Liver (tissue), 9 donors: ENCODE data around the gene BTRC. TPM values are rescaled to one million over a fixed set of nuclear protein-coding genes. Genes with fewer than 3 reads are reported as not detected.

ENCODE experiments used
- DNase-seq: peaks from one replicate; pipeline ENCODE4 v3.0.0-alpha.2; 2017; ENCODE audit warnings: low spot score
- H3K27ac ChIP-seq, 2 donors: one replicate each; pipeline ENCODE4 v1.7.0; 2013; ENCODE audit warnings: inconsistent platforms in 2 of 2, low read length in 2 of 2, control low read depth in 1 of 2, low read depth in 1 of 2, mild to moderate bottlenecking in 1 of 2
- H3K27me3 ChIP-seq, 4 donors: one replicate each; pipeline versions ENCODE4 v1.6.1 to v1.7.0; 2013; ENCODE audit warnings: low read length in 3 of 4, inconsistent platforms in 1 of 4, mild to moderate bottlenecking in 1 of 4, moderate library complexity in 1 of 4; ENCODE audit not compliant: control insufficient read depth in 4 of 4, insufficient read depth in 4 of 4
- H3K36me3 ChIP-seq, 4 donors: one replicate each; pipeline versions ENCODE4 v1.6.1 to v1.7.0; 2013; ENCODE audit warnings: low read length in 3 of 4, mild to moderate bottlenecking in 3 of 4, low read depth in 1 of 4, moderate library complexity in 1 of 4; ENCODE audit not compliant: control insufficient read depth in 4 of 4, insufficient read depth in 3 of 4
- H3K4me1 ChIP-seq, 4 donors: one replicate each; pipeline versions ENCODE4 v1.6.1 to v1.7.0; 2013; ENCODE audit warnings: low read length in 3 of 4, mild to moderate bottlenecking in 3 of 4, moderate library complexity in 1 of 4; ENCODE audit not compliant: control insufficient read depth in 4 of 4, insufficient read depth in 4 of 4
- H3K4me3 ChIP-seq, 3 donors: one replicate each; pipeline versions ENCODE4 v1.6.1 to v1.7.0; 2013; ENCODE audit warnings: low read length in 3 of 3, control low read depth in 1 of 3, low read depth in 1 of 3, mild to moderate bottlenecking in 1 of 3
- H3K9ac ChIP-seq, 2 donors: one replicate each; pipeline ENCODE4 v1.7.0; 2013; ENCODE audit warnings: low read length in 2 of 2, mild to moderate bottlenecking in 2 of 2, moderate library complexity in 2 of 2, control low read depth in 1 of 2, low read depth in 1 of 2
- H3K9me3 ChIP-seq, 4 donors: one replicate each; pipeline versions ENCODE4 v1.6.1 to v1.7.0; 2013; ENCODE audit warnings: low read length in 3 of 4; ENCODE audit not compliant: control insufficient read depth in 4 of 4
- EGR1 ChIP-seq, 2 donors: IDR thresholded peaks; 2 replicates each; pipeline ENCODE4 v1.6.1; 2016 to 2018; ENCODE audit warnings: antibody characterized with exemption in 2 of 2, low read depth in 2 of 2
- FOXA1 ChIP-seq: IDR thresholded peaks from 2 replicates; pipeline ENCODE4 v1.6.1; 2016; ENCODE audit warnings: antibody characterized with exemption
- FOXA2 ChIP-seq: IDR thresholded peaks from 2 replicates; pipeline ENCODE4 v1.6.1; 2016; ENCODE audit warnings: antibody characterized with exemption
- GABPA ChIP-seq, 2 donors: IDR thresholded peaks in 1 of 2; conservative IDR thresholded peaks in 1 of 2; 2 replicates each; pipeline ENCODE4 v1.6.1; 2016; ENCODE audit warnings: antibody characterized with exemption in 2 of 2, mild to moderate bottlenecking in 1 of 2, moderate library complexity in 1 of 2
- HNF4A ChIP-seq, 2 donors: conservative IDR thresholded peaks; 2 replicates each; pipeline ENCODE4 v1.6.1; 2016; ENCODE audit warnings: antibody characterized with exemption in 2 of 2, mild to moderate bottlenecking in 2 of 2
- HNF4G ChIP-seq: IDR thresholded peaks from 2 replicates; pipeline ENCODE4 v1.6.1; 2016; ENCODE audit warnings: antibody characterized with exemption
- JUND ChIP-seq, 2 donors: IDR thresholded peaks; 2 replicates each; pipeline ENCODE4 v1.6.1; 2016; ENCODE audit warnings: antibody characterized with exemption in 2 of 2
- RAD21 ChIP-seq, 2 donors: IDR thresholded peaks; 2 replicates each; pipeline ENCODE4 v1.6.1; 2016; ENCODE audit warnings: antibody characterized with exemption in 2 of 2, mild to moderate bottlenecking in 2 of 2
- RXRA ChIP-seq, 2 donors: IDR thresholded peaks; 2 replicates each; pipeline ENCODE4 v1.6.1; 2017 to 2018; ENCODE audit warnings: antibody characterized with exemption in 2 of 2, mild to moderate bottlenecking in 1 of 2
- SP1 ChIP-seq: IDR thresholded peaks from 2 replicates; pipeline ENCODE4 v1.6.1; 2018; ENCODE audit warnings: antibody characterized with exemption, mild to moderate bottlenecking
- TAF1 ChIP-seq: conservative IDR thresholded peaks from 2 replicates; pipeline ENCODE4 v1.6.1; 2016; ENCODE audit warnings: antibody characterized with exemption, mild to moderate bottlenecking
- WGBS: extraction: QIAGEN DNeasy Blood & Tissue Kit; methylation state at CpG from one replicate; pipeline ENCODE4 v1.1.7; 2013; 5-methylcytosine and 5-hydroxymethylcytosine counted together
- polyA plus RNA-seq, 2 donors: library from polyadenylated mRNA; stranded (reverse) in 1 of 2; unstranded in 1 of 2; fragments of 200-250 nt in 1 of 2; fragments of >200 nt in 1 of 2; fragmentation: Nextera tagmentation in 1 of 2; extraction: Ambion mirVana in 1 of 2; gene quantifications; one replicate each; pipeline versions ENCODE4 v1.2.1 to v1.2.3, GENCODE V29; 2013 to 2015
- total RNA-seq, 2 donors: library from RNA; depleted of rRNA; stranded (reverse); fragments of >200 nt; gene quantifications; one replicate each; pipeline ENCODE4 v1.2.3, GENCODE V29; 2014
- TF ChIP-seq, protein P1 (sequence below): fragments of 150-350 bp; IDR thresholded peaks from 2 replicates; pipeline ENCODE4 v1.5.1; 2017; ENCODE audit warnings: improper control_type of control experiment, low read depth, low read length; ENCODE audit not compliant: missing input control
- TF ChIP-seq, protein P2 (sequence below): IDR thresholded peaks from 2 replicates; pipeline ENCODE4 v1.6.1; 2016; ENCODE audit warnings: antibody characterized with exemption, mild to moderate bottlenecking
- TF ChIP-seq, protein P3 (sequence below): IDR thresholded peaks from 2 replicates; pipeline ENCODE4 v1.6.1; 2016; ENCODE audit warnings: antibody characterized with exemption
- donor health status: healthy.
- donor health status: healthy.
- donor health status: healthy.
- donor health status: healthy.
- donor health status: healthy.

BTRC gene
- total and polyA plus RNA-seq, 4 donors: 2.7 to 28.2 (median 5.9) TPM

DNA sequence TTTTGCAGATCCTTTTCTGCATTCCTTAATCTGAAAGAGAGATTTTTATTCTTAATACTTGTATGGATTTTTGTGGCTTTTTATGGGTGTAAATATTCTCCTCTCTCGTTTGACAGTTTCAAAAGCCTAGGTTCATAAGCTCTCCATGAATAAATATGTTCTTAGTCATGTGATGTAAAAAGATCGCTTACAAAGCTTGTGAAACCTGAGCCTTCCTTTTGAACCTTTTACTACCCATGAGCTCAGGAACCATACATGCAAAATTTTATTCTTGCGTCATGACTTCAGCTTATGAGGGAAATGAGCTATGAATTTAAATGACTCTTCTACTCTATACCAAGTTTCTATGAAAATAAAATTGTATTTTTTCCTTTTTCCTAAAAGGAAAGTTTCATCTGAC lies 135.4 kb downstream of the BTRC start:
- Histone ChIP-seq H3K36me3 (no peaks in the 10 kb centered on the region), H3K9me3 (no peaks in the 10 kb centered on the region), H3K4me3 (no peak overlapping the region), H3K27ac (no peak overlapping the region), H3K27me3 (no peaks in the 10 kb centered on the region), H3K4me1 (peaks cover 0 to 32% (median 20%) of the 10 kb centered on the region in 4 donors), H3K9ac (no peak overlapping the region)
- TF ChIP-seq FOXA1: no peak
- TF ChIP-seq HNF4A (conservative IDR thresholded peaks at IDR 0.05): no peak
- TF ChIP-seq, protein P1, sequence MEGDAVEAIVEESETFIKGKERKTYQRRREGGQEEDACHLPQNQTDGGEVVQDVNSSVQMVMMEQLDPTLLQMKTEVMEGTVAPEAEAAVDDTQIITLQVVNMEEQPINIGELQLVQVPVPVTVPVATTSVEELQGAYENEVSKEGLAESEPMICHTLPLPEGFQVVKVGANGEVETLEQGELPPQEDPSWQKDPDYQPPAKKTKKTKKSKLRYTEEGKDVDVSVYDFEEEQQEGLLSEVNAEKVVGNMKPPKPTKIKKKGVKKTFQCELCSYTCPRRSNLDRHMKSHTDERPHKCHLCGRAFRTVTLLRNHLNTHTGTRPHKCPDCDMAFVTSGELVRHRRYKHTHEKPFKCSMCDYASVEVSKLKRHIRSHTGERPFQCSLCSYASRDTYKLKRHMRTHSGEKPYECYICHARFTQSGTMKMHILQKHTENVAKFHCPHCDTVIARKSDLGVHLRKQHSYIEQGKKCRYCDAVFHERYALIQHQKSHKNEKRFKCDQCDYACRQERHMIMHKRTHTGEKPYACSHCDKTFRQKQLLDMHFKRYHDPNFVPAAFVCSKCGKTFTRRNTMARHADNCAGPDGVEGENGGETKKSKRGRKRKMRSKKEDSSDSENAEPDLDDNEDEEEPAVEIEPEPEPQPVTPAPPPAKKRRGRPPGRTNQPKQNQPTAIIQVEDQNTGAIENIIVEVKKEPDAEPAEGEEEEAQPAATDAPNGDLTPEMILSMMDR: no peak
- TF ChIP-seq EGR1 (IDR thresholded peaks at IDR 0.05; ENCODE audit: low read depth in 2 of 2): no peak
- TF ChIP-seq HNF4G: no peak
- TF ChIP-seq RAD21 (IDR thresholded peaks at IDR 0.05): no peak
- TF ChIP-seq, protein P2, sequence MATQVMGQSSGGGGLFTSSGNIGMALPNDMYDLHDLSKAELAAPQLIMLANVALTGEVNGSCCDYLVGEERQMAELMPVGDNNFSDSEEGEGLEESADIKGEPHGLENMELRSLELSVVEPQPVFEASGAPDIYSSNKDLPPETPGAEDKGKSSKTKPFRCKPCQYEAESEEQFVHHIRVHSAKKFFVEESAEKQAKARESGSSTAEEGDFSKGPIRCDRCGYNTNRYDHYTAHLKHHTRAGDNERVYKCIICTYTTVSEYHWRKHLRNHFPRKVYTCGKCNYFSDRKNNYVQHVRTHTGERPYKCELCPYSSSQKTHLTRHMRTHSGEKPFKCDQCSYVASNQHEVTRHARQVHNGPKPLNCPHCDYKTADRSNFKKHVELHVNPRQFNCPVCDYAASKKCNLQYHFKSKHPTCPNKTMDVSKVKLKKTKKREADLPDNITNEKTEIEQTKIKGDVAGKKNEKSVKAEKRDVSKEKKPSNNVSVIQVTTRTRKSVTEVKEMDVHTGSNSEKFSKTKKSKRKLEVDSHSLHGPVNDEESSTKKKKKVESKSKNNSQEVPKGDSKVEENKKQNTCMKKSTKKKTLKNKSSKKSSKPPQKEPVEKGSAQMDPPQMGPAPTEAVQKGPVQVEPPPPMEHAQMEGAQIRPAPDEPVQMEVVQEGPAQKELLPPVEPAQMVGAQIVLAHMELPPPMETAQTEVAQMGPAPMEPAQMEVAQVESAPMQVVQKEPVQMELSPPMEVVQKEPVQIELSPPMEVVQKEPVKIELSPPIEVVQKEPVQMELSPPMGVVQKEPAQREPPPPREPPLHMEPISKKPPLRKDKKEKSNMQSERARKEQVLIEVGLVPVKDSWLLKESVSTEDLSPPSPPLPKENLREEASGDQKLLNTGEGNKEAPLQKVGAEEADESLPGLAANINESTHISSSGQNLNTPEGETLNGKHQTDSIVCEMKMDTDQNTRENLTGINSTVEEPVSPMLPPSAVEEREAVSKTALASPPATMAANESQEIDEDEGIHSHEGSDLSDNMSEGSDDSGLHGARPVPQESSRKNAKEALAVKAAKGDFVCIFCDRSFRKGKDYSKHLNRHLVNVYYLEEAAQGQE: no peak
- TF ChIP-seq TAF1: no peak
- TF ChIP-seq RXRA (IDR thresholded peaks at IDR 0.05): no peak
- no peak for TF ChIP-seq JUND (IDR thresholded peaks at IDR 0.05)
- TF ChIP-seq, protein P3, sequence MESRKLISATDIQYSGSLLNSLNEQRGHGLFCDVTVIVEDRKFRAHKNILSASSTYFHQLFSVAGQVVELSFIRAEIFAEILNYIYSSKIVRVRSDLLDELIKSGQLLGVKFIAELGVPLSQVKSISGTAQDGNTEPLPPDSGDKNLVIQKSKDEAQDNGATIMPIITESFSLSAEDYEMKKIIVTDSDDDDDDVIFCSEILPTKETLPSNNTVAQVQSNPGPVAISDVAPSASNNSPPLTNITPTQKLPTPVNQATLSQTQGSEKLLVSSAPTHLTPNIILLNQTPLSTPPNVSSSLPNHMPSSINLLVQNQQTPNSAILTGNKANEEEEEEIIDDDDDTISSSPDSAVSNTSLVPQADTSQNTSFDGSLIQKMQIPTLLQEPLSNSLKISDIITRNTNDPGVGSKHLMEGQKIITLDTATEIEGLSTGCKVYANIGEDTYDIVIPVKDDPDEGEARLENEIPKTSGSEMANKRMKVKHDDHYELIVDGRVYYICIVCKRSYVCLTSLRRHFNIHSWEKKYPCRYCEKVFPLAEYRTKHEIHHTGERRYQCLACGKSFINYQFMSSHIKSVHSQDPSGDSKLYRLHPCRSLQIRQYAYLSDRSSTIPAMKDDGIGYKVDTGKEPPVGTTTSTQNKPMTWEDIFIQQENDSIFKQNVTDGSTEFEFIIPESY: no peak
- no peak for TF ChIP-seq FOXA2
- no peak for TF ChIP-seq SP1
- no peak for TF ChIP-seq GABPA (IDR thresholded peaks at IDR 0.05 in 1 of 2, conservative IDR thresholded peaks at IDR 0.05 in 1 of 2)
- no peak for DNase-seq
- WGBS: 60% methylated on average over 3 of the region's 3 CpGs

DNA sequence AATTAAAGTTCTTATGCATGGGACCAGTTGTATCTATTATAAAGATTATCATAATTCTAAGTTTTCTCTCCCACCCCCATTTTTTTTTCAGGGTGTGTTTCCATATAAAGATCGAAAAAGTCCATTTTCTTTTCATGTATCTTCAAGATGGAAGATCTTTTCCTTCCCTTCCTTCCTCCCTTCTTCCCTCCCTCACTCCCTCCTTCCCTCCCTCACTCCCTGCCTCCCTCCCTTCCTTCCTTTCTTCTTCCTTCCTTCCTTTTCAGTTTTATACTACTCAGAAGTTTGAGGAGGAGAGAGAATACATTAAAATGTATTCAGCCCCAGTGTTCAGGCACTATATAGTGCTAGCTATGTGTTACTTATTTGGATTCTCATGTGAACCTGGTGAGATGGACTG lies 136.1 kb downstream of the BTRC start:
- DNase-seq: no peak
- no peak for TF ChIP-seq GABPA (IDR thresholded peaks at IDR 0.05 in 1 of 2, conservative IDR thresholded peaks at IDR 0.05 in 1 of 2)
- H3K9ac ChIP-seq: no peak overlapping the region
- no peaks in the 10 kb centered on the region for H3K36me3 ChIP-seq
- H3K27ac ChIP-seq: no peak overlapping the region
- H3K4me3 ChIP-seq: no peak overlapping the region
- H3K4me1 ChIP-seq: peaks cover 0 to 29% (median 19%) of the 10 kb centered on the region in 4 donors
- no peaks in the 10 kb centered on the region for H3K27me3 ChIP-seq
- no peaks in the 10 kb centered on the region for H3K9me3 ChIP-seq
- WGBS: 94% methylated on average over 1 of the region's 1 CpG
